Germinal center (tissue), 1 donor: ENCODE measurements around the gene FRMPD2.
"Not testable (repeated sequence)": the region's sequence is repeated elsewhere in the genome, so short reads cannot be mapped to it uniquely, and the experiment has no call there.

Experiments used
- DNase-seq: peaks from one replicate; pipeline ENCODE4 v3.0.0; 2012; ENCODE audit warnings: mixed read lengths, low spot score

The FRMPD2 gene

DNA sequence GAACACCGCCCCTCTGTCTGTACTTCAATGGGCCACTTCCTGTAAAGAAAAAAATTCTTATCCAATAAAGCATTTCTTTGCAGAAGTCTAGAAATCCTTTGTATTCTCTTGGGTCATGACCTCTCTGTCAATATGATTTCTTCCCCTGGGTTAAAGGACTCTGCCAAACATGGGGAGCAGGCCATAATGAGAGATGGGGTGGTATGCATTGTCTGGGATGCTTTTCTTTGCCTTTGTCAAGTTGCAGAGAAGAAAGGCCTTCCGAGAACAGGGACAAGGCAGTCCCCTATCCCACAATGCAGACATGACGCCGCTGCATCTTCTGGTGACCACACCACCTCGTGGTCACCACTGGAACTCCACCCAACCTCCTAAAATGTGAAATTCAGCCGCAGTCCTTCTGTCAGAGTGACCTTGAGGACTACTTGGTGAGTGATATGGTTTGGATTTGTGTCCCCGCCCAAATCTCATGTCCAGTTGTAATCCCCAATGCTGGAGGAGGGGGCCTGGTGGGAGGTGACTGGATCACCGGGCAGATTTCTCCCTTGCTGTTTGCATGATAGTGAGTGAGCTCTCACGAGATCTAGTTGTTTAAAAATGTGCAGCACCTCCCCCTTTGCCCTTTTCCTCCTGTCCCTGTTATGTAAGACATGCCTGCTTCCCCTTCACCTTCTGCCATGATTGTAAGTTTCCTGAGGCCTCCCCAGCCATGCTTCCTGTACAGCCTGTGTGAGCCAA is 15.2 kb upstream of the FRMPD2 start:
- peak; percentile 51 for DNase-seq

DNA sequence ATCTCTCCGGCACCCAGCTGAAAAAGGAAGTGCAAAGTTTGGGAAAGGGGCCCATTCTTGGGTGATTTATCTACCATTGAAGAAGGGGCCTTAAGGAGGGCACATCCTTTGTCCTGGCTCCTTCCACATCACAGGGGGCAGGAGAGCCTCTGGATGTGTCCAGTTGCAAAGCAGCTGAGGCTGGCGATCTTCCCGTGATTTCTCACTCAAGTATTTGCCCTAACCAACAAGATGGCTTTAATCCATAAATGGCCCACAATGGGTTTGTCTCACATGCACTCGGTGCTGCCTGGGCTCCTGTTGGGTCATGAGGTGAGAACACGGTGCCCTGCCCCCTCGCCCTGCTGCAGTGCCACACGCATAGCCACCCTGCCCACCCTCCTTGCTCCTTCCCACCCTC is 14.2 kb upstream of the FRMPD2 start:
- DNase-seq: no peak

DNA sequence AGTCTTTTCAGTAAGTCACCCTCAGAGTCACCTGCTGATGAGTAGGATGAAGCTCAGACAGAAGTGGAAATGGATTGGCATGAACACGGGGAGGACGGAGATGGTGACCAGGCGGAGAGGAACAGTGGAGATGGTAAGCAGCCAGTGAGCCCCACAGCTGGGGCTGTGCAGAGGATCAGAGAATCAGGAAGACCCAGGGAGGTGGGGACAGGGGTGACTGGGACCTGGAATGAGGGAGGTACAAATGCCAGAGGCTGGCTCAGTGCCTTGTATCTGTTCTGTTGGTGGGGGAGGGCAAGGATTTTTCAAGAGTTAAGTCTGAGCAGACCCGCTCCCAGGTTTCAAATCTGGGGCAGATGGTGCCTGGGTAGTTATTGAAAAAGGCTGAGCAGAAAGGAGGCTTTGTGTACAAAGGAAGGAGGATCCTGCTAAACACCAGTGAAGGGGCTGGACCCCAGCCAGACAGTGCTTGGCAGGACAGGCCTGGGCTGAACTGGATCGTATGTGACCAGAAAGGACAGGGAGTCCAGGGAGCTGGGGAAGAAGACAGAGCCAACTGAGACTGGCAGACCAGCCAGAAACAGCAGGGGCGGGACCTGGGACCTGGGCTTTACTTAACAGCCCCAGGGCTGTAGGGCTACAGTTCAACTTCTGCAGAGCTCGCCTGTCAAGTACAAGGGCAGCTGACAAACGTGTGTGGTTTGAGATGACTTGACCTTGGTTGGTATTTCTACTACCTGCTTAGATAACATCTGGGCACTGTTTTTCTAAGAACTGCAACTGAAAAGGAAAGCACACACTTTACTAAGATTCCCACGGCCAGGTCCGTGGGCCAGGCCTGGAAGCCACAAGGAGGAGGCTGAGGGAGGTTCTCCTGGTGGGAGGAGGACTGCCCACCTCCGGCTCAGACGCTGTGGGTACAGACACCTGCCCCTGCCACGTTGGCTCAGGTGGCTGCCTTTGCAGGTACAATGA is 13.2 kb upstream of the FRMPD2 start:
- DNase-seq: no peak

DNA sequence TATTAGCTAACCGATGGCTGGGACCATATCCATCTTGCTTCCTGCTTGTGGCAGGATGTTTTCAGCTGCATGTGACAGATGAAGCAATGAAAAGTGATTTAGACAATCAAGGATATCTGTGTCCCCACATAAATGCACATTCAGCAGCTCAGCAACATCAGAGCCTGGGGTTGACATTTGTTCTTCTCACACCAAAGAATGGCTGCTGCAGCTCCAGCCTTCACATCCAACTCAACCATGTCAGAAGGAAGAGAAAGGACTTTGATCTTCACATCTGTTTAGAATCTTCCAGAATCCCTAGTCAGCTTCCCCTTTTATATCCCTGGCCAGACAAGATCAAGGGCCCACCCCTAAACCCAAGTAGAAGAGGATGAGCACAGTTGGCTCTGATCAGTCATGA is 11.9 kb upstream of the FRMPD2 start:
- DNase-seq: no peak

GRCh38 chr10:48285710-48286109 is 11.2 kb upstream of the FRMPD2 start:
- DNase-seq: no peak

DNA sequence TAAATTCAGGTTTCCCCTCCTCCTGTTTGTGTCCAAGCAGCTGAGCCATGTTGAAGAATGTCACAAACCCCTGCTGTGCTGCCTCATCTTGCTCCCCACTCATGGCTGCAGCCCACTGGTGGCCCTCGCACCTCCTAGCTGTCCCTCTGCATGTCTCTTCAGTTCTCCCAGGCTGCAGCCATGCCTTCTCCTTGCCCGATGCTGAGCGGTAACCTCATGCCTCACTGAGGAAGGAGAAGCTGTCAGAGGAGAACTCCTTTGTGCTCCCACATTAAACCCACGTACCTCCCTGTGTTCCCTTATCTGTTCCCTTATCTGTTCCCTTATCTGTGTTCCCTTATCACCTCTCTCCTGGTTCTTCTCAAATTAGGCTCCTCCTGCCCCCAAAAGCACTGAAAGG is 10.3 kb upstream of the FRMPD2 start:
- DNase-seq: no peak

DNA sequence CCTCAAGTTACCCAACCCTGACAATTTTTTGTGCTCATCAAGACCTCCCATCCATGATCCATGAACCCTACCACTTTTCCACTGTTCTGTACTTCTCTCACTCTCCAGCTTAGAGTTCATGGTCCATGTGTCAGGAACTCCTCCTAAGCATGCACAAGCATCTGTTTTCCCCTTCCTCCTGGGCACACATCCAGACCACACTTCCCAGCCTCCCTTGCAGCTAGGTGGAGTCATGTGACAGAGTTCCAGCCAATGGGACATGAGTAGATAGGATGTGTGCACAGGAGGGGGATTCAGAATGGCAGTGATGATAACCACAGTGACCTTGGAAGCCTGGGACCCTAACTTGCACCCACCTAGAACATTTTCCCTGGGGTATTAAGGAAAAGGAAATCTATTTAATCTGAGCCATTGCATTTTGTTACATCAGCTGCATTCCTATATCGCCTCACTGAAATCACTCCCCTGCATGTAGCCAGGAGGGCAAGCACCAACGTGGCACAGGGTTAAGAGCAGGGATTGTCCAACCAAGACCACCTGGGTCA is 9.6 kb upstream of the FRMPD2 start:
- no peak for DNase-seq

DNA sequence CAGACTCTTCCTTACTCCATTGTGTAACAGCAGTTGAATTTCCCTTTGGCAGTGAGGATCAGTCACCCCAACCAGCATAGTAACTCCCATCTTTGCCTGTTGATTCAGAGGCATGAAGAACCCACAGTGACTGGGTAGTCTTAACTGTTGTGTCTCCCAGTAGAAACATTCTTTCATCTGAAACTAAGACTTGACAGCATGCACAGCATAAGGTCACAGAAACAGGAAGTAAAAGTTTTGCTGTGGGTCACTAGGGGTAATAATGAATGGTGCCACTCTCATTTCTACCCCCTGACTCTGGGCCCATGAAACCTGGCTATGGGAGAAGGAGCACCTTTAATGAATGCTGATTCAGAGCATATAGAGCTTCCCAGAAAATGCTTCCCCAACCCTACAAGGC is 8.3 kb upstream of the FRMPD2 start:
- DNase-seq: no peak

DNA sequence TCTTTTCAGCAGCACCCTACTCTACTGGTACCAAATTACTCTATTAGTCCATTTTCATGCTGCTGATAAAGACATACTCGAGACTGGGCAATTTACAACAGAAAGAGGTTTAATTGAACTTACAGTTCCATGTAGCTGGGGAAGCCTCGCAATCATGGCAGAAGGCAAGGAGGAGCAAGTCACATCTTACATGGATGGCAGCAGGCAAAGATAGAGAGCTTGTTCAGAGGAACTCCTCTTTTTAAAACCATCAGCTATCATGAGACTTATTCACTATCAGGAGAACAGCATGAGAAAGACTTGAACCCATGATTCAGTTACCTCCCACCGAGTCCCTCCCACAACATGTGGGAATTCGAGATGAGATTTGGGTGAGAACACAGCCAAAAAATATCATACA is 7.2 kb upstream of the FRMPD2 start:
- not testable (repeated sequence) for DNase-seq

DNA sequence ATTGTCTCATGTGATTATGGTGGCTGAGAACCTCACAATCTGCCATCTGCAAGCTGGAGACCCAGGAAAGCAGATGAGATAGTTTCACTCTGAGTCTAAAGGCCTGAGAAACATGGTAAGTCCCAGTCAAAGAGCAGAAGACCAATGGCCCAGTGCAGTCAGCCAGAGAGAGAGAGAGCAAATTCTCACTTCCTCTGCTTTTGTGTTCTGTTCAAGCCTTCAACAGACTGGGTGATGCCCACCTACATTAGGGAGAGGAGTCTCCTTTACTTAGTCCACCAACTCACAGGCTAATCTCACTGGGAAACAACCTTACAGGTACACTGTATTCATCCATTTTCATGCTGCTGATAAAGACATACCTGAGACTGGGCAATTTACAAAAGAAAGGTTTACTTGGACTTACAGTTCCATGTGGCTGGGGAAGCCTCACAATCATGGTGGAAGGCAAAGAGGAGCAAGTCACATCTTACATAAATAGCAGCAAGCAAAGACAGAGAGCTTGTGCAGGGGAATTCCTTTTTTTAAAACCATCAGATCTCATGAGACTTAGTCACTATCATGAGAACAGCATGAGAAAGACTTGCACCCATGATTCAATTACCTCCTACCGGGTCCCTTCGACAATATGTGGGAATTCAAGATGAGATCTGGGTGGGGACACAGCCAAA is 4.7 kb upstream of the FRMPD2 start:
- DNase-seq: no peak

DNA sequence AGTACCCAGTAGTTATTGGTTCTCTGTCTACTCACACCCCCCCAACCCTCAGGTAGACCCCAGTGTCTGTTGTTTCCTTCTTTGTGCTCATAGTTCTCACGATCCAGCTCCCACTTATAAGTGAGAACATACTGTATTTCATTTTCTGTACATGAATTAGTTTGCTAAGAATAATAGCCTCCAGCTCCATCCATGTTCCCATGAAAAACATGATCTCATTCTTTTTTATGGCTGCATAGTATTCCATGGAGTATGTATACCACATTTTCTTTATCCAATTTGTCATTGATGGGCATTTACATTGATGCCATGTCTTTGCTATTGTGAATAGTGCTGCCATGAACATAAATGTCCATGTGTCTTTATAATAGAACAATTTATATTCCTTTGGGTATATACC is 2.6 kb upstream of the FRMPD2 start:
- DNase-seq: no peak

- no peak for DNase-seq
Measured at GRCh38 chr10:48273741-48274140, 755 bp downstream of the FRMPD2 start.

DNA sequence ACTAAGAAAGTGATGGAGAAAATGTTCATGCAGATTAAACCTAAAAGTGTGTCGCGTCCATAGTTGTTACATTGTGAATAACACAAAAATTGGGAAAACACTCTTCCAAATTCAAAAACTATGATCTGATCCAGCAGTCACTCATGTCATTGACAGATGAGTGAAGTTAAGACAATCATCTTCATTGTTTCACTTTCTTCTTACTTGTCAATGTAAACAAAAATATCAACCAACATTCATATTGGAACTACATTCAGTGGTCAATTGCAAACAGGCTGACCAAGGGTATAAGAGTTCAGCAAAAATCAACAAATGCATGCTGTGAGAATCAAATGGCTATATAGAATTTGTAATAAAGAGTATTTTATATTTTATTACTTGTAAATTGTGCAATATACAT is 1.8 kb downstream of the FRMPD2 start:
- DNase-seq: no peak

DNA sequence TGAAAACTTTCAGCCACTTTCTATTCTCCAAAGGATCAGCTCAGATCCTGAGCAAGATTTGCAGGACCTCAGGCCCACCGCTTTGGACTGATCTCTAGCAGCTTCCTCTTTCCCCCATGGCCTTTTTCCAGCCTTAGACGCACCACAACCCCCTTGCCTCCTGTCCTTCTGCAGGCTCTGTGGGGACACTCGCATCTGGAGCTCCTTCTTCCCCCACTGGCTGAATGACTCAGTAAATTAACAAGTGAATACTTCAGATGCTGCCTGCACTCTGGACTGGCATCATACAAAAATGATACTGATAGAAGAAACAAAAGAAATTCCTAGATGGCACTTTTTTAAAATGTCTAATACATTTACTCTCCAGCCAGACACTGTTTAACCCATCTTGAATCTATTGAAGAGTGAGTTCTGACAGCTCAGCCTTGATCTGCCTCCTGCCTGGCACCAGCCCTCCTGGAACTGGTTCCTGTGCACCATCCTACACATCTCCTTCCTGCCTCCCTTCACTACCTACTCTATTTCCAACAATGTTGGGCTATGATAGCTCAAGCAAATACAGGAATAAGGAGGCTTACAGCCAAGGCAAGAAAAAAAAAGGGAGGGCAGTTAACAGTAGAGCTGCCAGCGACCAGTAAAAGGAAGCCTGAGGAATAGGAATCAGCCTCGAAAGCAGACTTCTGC is 3.3 kb downstream of the FRMPD2 start:
- DNase-seq: no peak

- DNase-seq: no peak
Measured at GRCh38 chr10:48266528-48266927, 8.0 kb downstream of the FRMPD2 start.

DNA sequence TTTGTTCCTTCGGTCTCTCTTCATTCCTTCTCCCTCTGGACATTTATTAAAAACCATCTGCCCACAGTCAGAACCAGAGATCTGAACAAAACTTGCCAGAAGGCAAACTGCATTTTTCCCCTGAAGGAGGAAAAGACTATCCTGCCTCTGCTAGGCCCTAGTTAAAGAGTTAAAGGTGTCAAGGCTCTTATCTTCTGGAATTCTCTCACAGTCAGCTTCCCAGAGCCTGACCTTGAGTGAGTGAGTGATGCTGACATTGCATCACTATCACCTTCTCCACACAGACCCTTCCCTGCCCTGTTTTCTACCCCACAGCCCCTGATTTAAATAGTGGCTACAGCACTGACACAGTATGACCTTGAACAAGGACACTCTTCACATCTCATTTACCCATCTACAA is 16.4 kb downstream of the FRMPD2 start:
- DNase-seq: no peak

DNA sequence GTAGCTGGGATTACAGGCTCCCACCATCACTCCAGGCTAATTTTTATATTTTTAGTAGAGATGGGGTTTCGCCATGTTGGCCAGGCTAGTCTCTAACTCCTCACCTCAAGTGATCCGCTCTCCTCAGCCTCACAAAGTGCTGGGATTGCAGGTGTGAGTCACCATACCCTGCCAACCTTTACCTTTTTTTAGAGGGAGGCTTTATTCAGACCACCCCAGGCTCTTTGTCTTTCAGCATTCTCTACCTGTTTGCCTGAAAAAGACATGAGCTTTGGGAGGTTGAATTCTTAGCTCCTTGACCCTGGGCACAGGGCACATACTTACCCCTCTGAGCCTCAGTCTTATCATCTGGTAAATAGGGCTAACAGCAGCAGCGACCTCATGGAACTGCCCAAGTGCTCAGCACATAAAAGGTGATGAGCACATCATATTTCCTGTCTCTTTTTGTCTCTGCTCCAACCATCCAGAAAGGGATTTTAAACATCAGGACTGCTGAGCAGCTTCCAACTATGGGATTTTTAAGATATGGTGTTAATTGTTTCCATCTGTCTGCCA is 17.0 kb downstream of the FRMPD2 start:
- DNase-seq: no peak

DNA sequence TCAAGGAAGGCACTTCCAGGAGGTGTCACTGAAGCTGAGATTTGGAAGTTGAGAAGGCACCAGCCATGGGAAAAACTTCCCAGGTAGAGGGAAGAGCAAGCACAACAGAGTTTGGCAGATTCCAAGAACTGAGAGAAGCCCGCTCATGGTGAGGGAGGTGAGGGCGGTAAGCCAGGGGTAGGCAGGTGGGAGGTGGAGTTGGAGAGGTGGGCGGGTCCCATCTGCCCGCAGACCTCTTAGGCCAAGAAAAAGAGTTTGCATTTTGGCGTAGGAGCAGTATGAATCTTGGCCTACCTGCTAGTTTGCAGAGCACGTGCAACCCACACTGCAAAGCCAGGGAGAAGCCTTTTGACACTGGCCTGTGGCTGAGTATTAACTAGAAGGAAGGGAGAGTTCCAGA is 18.8 kb downstream of the FRMPD2 start:
- DNase-seq: no peak

- no peak for DNase-seq
Measured at GRCh38 chr10:48254750-48255512, 19.6 kb downstream of the FRMPD2 start.

GRCh38 chr10:48253970-48254657 is 20.4 kb downstream of the FRMPD2 start:
- no peak for DNase-seq
